Measurements from ENCODE around the gene SLC18A2. TPM values are rescaled to one million over a fixed set of nuclear protein-coding genes. Genes with fewer than 3 reads are reported as not detected.

SLC18A2 gene
- total RNA-seq = 1 to 10 TPM in 1 of 2 donors, under 1 TPM in 1; 0.37 to 1.6 TPM
- long read RNA-seq, partial matches to known transcripts = 0 of 76 reads
- long read RNA-seq, other reads (novel, unspliced or antisense) = 75 of 76 reads

GRCh38 chr10:117240621-117241529 lies at the start of gene SLC18A2:
Gene SLC18A2 (plus strand): TSS chr10:117241114. CDS start chr10:117241694, 580 bp downstream.
- no peak for ATAC-seq
- intact Hi-C loops (cut with DNase I, micrococcal nuclease) = no loop called here
- no peak for DNase-seq

GRCh38 chr10:117197189-117197588 lies 43.7 kb upstream of the SLC18A2 start, which contains the start of gene KCNK18:
Gene KCNK18 (plus strand): TSS chr10:117197489. CDS start chr10:117197489, 0 bp downstream.
- no peak for ATAC-seq
- intact Hi-C loops (cut with DNase I, micrococcal nuclease) = no loop called here
- DNase-seq = no peak

DNA sequence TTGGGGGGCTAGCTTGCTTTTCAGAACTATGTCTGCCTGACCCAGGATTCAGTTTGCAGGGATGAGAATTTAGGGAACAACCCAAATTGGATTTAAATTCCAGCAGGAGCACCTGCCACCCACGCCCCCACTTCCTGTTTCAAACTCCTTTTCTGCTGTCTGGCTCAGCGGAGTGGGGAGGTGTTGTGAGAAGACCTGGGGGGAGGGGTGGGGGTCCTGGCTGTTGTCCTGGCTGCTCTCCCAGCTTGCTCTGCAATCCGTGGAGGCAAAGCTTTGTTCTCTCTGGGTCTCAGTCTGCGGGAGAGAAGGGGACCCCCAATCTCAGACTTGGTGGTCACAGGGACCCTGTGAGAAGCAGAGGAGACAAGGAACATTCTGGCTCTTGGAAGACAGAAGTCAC lies 42.8 kb upstream of the SLC18A2 start:
- intact Hi-C loops (cut with DNase I, micrococcal nuclease) = no loop called here
- DNase-seq = no peak

DNA sequence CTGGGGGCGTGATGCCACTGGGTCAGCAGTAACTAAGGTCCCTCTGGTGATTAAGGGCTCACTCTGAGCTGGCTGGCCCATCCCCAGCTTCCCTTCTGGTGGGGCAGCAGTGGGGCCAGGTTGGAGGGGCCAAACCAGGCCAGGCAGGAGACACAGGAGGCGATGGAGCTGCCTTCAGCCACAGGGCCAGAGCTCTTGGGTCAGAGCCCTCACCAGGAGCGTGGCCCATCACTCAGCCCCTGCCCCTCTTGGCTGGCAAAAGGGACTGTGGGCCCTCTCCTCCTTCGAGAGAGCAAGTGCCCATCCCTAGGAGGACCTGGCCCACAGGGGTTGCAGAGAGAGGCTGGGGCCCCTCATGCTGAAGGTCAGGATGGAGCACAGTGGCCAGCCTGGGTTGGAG lies 39.1 kb upstream of the SLC18A2 start:
- intact Hi-C loops (cut with DNase I, micrococcal nuclease) = no loop called here
- DNase-seq (no peak), ATAC-seq (no peak)

More for the DNA sequence above, 42.8 kb upstream of the SLC18A2 start:
- ATAC-seq = no peak

DNA sequence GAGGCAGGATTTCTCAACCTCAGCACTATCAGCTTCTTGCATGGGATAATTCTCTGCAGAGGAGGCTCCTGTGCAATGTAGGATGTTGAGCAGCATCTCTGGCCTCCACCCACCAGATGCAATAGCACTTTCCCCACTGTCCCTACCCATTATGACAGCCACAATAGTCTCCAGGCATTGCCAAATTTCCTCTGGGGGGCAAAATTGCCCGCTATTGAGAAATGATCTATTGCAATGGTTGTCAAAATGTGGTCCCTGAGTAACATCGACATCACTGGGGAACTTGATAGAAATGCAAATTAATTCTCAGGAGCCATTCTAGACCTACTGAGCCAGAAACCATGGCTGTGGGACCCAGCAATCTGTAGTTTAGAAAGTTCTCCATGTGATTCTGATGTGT lies 36.6 kb upstream of the SLC18A2 start:
- intact Hi-C loops (cut with DNase I, micrococcal nuclease) = no loop called here
- DNase-seq = no peak
- no peak for ATAC-seq

GRCh38 chr10:117212176-117212575 lies 28.7 kb upstream of the SLC18A2 start:
- intact Hi-C loops (cut with DNase I, micrococcal nuclease) = loop anchor here in 1 of 2 donors (10.0 kb wide), 1 partner anchor 103 kb away; no protein-coding TSS in a partner anchor
- DNase-seq = no peak
- ATAC-seq = no peak

GRCh38 chr10:117214401-117214800 lies 26.5 kb upstream of the SLC18A2 start:
- intact Hi-C loops (cut with DNase I, micrococcal nuclease) = loop anchor here in 1 of 2 donors (10.0 kb wide), 1 partner anchor 100 kb away; no protein-coding TSS in a partner anchor
- ATAC-seq = no peak

DNA sequence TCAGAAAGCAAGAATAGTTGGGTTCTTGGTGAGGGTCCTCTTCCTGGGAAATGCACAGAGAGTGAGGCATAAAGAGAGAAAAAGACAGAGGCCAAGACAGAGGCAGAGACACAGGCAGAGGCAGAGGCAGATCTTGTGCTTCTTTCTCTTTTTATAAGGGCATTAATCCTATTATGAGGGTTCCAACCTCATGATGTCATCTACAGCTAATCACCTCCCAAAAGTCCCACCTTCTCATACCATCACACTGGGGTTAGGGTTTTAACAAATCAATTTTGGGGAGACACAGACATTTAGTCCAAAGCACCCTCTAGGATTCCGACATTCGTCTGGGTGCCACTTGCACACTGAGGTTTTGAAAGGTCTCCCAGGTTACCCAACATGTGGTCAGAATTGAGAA lies 25.8 kb upstream of the SLC18A2 start:
- DNase-seq = no peak
- intact Hi-C loops (cut with DNase I, micrococcal nuclease) = loop anchor here in 1 of 2 donors (10.0 kb wide), 1 partner anchor 100 kb away; no protein-coding TSS in a partner anchor

More at GRCh38 chr10:117214401-117214800, 26.5 kb upstream of the SLC18A2 start:
- no peak for DNase-seq

DNA sequence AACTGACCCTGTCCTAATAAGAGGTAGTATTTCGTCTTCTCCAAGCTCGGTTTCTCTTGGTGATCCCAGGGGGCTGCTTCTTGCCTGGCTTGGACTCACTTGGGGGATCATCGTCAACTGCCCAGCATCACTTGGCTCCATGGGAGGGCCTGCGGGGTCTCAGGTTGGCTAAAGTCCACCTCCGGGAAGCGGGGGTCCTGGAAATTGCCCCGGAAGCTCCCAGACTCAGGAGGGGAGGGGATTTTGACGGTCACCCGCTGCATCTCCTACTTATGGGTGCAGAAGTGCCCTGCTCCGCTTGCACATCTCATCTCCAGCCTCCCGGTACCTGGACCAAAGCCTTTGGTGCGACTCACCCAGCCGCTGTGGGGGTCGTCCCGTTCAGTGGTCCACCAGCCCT lies 24.9 kb upstream of the SLC18A2 start:
- ATAC-seq = no peak
- intact Hi-C loops (cut with DNase I, micrococcal nuclease) = loop anchor here in 1 of 2 donors (10.0 kb wide), 1 partner anchor 99 kb away; no protein-coding TSS in a partner anchor
- DNase-seq = no peak

More for the DNA sequence above, 25.8 kb upstream of the SLC18A2 start:
- ATAC-seq = no peak

GRCh38 chr10:117216611-117217195 lies 24.2 kb upstream of the SLC18A2 start:
- intact Hi-C loops (cut with DNase I, micrococcal nuclease) = loop anchor here in 1 of 2 donors (10.0 kb wide), 1 partner anchor 98 kb away; no protein-coding TSS in a partner anchor

DNA sequence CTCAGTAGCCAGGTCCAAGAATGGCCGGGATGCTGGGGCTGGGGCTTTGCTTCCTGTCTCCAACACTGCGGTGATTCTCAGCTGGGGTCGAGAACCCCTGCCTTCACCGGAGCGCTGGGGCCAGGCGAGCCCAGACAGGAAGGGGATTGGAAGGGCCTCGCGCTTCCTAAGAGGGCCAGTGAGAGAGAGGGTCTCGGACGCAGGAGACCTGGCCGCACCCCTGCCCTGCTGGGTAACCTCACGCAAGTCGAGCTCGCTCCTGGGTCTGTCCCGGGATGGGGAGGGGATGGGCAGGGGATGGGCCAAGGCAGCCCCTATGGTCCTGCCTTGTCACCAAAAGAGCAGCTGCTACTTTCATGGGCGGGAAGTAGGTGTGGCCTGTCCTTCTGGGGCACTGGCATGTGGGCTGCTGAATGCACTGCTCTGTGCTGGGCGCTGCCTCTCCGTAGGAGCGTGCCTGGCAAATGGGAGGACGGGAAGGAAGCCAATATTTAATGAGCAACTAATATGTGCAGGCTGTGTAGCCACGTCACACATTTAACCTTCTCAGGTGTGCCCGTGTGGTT lies 23.6 kb upstream of the SLC18A2 start:
- peak; percentile 33 to 36 for DNase-seq
- ATAC-seq = peak; percentile 78
- intact Hi-C loops (cut with DNase I, micrococcal nuclease) = loop anchor here in 1 of 2 donors (10.0 kb wide), 1 partner anchor 98 kb away; no protein-coding TSS in a partner anchor

More at GRCh38 chr10:117216611-117217195, 24.2 kb upstream of the SLC18A2 start:
- DNase-seq (peak; percentile 43 to 78), ATAC-seq (peak; percentile 88)

DNA sequence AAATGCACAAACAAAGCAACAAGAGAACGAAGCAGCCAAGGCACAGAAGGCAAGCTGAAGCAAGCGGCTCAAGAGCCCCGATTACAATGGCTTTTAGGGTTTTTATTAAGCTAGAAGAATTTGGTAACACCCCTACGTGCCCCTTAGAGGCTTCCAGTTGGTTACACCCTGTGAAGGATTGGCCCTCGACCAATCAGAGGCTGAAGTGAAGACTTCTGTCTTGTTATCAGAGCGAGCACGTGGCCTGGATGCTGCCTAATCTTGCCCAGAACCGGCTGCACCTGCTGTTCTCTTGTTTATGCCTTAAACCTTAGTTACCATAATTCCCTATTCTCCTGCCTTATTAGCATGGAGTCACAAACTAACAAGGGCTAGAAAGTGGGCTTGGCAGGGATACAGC lies 22.3 kb upstream of the SLC18A2 start:
- intact Hi-C loops (cut with DNase I, micrococcal nuclease) = loop anchor here in 1 of 2 donors (10.0 kb wide), 1 partner anchor 96 kb away; no protein-coding TSS in a partner anchor
- ATAC-seq (no peak), DNase-seq (no peak)

- intact Hi-C loops (cut with DNase I, micrococcal nuclease) = no loop called here
- ATAC-seq (no peak), DNase-seq (no peak)
Observed at GRCh38 chr10:117221156-117221711, 19.7 kb upstream of the SLC18A2 start.

DNA sequence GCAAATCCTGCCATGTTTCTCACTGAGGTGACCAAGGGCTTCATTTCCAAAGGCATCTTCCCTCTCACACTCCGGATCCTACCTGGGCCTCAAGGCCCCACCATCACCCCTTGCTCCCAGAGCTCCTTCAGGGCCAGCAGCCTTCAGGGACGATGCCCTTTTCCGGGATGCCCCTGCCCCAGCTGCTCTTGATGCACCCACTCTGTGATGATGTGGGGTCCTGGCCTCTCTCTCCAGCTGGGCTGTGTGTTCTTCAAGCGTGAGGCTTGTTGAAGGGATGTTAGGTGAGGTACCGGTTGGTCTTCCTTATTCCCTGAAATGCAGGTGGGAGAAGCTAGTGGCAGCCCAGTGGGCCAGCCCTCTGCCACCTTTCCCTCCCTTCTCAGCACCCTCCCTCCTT lies 18.4 kb upstream of the SLC18A2 start:
- DNase-seq (no peak), ATAC-seq (no peak)
- intact Hi-C loops (cut with DNase I, micrococcal nuclease) = no loop called here

DNA sequence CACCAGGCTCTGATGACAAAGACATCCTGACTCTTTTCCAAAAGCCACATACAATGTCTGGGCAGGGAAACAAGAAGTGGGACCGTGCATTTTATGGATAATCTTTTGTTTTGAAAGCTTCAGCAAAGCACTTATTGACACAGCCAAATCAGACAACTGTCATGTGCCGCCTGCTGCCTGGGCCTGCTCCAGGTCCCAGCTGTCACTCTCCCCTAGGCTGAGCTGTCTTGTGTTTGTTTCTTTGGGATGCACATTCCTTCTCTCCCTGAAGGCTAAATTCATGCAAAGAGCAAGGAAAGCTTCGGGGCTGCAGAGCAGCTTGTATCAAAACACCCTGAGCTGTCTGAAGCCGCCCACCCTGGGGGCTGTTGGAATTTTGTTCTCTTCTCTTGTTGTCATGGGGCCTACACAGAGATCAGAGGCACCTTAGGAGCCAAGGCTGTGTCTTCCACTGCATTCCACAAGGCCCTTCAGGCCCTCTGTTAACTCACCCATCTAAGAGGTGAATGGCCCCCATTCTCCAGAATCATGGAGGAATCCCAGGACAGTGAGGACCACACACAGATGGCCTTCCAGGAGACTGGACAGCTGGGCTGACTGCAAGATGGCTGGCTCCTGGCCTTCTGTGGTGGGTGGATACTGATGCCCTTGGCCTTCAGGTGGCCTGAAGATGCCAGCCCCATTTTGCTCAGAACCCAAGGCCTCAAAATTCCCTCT lies 17.8 kb upstream of the SLC18A2 start:
- no peak for ATAC-seq
- intact Hi-C loops (cut with DNase I, micrococcal nuclease) = no loop called here
- no peak for DNase-seq

GRCh38 chr10:117223693-117224430 lies 17.1 kb upstream of the SLC18A2 start:
- no peak for DNase-seq
- ATAC-seq = no peak
- intact Hi-C loops (cut with DNase I, micrococcal nuclease) = no loop called here

GRCh38 chr10:117224881-117225280 lies 16.0 kb upstream of the SLC18A2 start:
- DNase-seq (no peak), ATAC-seq (no peak)
- intact Hi-C loops (cut with DNase I, micrococcal nuclease) = no loop called here
